ENCODE measurements around the gene RASGRP1. TPM values are rescaled to one million over a fixed set of nuclear protein-coding genes. Genes with fewer than 3 reads are reported as not detected.

Gene RASGRP1
- total RNA-seq, 1 experiment from 2014 or later, result 0.13 TPM

DNA sequence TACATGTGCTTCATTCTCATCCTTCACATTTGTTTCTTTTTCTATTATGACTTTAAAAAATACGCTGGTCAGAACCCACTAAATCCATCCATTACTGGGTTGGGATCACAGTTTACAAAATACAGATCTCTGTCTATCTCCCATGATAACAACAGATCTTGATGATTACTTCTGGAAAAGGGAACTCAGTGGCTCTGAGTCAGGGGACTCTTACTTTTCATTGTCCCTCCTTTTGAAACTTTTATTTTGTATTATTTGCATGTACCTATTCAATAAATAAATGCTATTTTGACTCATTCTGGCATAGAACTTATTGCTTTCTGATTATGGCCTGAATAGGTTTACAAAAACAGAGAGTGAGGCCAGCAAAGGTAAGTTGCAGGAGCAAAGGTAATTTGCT is 11.6 kb upstream of the RASGRP1 start:
- no peak for DNase-seq (ENCODE audit: low read depth)

DNA sequence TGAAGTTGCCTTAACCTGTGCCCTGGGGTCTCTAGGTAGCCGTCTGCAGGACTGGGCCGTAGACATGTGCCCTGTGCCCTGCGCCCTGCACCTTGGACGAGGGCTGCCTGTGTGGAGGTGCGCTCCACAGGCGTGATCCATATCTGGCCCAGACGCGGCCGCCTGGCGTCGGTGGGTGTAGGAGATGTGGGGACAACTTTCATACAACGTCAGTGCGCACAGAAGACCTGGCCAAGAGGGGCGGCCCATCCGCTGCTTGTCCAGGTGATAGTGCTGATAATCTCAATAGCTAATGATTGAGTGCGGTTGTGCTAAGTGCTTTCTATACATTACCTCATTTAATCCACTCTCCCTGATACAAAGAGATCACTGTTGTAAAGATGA is 665 bp upstream of the RASGRP1 start:
- DNase-seq (ENCODE audit: low read depth), result no peak

DNA sequence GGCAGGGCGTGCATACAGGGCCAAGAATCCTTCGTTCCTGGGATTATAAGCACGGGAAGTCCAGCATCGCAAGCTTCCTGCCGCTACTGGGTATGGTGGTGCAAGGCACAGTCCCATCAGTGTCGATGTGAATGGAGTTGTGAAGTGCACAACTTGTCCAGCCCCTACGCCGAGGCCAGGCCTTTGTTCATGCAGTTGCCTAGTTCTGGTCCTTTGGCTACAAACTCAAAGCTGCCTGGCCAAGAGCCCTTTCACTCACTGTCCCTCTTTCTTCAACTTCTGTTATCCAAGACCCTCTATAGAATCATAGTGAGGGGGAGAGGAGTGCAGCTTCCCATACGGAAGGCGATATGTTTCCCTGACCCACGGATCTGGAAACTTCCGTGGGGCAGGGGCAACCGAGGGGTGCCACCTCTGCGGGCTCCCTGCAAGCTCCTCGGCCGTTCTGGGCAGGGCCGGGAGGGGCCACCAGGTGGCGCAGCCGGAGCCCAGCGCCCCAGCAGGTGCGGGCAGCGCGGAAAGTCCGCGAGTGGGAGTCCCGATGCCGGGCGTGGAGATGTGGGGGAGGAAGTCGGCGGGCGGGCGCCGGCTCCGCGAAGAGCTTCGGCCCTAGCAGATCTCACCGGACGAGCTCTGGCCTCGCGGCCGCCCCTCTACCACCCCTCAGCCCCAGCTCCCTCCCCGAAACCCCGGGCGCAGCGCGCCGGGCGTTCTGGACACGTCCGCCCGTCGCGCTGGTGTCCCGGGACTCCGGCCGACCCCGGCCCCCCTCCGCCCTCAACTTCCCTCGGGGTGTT is 693 bp downstream of the RASGRP1 start:
- peak; percentile 10 for DNase-seq (ENCODE audit: low read depth)

DNA sequence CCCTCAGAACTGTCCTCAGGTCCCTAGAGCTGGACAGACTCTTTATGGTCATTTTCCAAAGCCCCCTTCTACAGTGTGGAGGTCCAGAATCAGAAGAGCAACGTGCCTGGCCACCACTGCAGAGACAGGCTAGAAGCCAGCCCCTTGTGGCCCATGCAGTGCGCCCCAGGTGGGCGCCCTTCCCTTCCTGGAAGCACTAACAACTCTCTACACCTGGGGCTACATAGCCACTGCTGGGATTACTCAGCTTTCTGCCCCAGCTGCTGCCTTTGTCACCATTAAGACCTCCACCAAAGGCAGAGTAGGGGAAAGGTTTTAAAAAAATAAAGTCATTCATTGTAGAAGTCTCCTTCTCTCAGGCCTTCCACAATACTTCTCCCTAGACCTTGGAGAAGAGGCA is 2.3 kb downstream of the RASGRP1 start:
- DNase-seq (ENCODE audit: low read depth), result no peak

DNA sequence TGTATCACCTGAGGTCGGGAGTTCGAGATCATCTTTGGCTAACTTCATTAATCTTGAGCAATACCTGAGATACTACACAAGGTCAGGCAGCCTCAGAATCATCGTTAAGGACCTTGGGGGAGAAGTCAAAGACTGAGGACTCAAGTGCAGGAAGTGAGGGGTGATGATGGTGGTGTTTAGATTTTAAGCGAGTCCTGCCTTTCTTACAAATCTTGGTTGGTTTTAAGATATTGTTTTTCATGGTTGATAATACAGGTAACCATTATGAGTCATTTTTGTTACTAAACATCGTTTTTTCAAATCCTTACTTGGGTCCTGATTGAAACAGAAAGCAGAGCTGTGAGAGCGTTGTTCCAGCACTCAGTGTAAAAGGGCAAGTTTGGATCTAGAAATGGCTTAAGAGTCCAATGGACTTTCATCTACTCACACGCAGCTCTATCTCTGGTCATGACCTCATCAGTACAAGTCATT is 4.1 kb downstream of the RASGRP1 start:
- DNase-seq (ENCODE audit: low read depth), result no peak

DNA sequence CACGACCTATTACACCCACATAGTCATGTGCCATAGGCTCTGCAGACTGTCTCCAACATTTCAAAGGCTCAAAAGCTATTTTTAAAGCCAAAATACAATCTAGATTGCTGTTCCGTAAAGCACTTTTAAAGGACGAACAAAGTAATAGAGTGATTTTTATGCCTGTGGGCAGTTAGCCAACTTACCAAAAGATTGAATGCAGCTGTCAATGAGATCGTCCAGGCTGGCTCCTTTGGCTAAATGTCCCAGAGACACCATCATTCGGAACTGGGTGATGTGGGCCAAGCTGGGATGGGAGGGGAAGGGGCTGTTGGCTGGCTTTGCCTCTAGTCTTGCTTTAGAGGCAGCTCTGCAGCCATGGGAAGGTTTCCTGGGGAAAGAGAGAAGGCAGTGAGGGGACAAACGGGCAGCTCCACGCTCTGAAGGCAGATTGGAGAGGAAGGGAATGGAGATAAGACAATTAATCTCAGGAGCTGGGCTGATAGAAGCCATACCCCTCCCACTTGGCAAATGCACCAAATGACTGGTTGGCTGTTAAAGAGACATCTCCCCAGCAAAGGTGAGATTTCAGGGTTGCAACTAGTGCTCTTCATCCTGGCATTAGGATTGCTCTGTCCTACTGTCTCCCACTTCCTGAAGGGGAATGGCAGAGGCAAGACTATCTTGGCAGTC is 4.8 kb downstream of the RASGRP1 start:
- no peak for DNase-seq (ENCODE audit: low read depth)

DNA sequence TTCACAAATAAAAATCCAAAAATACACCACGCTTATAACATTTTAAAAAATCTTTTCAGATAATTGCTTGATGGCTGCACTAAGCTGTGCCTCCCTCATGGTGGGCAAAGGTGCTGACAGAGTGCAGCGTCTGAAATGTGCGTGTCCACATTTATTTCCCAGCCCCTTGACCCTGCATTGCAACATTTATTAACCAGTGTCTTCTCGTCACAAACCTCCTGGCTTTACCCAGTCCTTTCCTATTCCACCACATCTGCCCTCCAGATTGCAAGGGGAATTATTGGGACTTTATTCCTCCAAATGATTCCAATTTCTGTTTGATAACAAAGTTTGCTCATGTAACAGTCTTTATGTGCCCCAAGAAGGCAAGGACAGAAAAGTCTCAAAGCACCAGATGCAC is 5.5 kb downstream of the RASGRP1 start:
- DNase-seq (ENCODE audit: low read depth), result no peak

DNA sequence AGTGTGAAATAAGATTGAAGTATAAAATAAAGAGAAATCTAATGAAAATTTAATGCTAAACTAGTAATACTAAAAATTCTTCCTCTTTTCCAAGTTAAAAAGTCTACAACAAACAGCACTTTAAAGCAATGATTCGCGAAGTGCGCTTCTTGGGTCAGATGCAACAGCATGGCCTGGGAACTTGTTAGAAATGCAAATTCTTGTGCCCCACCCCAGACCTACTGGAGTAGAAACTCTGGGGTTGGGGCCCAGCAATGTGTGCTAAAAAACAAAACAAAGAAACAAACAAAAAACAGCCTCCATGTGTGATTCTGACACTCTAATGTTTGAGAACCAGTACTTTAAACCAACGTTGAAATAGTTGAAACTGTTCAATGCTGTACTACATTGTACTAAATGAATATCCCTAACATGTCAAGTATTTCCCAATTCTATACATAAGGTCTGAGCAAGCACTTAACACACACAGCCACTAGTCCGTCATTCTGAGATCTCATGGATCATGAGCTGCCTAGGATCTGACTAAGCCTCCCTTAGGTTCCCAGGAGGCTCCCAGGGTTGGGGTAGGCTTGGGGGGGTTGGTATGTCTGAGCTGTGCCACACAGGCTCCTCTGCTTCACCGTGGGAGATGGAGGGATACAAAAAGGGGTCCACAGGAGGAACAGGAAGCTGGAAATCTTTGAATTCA is 6.1 kb downstream of the RASGRP1 start:
- DNase-seq (ENCODE audit: low read depth), result no peak

DNA sequence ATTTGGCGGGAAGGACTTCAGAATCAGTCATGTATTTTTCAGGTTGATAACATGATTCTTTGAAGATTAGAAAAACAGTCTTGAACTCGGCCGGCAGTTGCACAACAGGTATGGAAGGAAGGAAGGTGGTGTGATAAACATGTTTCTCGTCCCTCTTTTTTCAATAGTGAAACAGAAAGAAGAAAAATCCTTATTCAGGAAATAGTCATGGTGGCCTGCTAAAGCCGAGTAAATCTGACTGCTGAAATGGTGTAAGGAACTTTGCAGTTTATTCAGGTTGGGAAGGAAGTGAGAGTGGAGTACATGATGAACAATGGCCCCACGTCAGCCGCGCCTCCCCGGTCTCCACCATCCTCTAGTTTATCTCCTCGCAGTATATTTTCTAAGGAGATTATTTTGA is 6.7 kb downstream of the RASGRP1 start:
- no peak for DNase-seq (ENCODE audit: low read depth)

DNA sequence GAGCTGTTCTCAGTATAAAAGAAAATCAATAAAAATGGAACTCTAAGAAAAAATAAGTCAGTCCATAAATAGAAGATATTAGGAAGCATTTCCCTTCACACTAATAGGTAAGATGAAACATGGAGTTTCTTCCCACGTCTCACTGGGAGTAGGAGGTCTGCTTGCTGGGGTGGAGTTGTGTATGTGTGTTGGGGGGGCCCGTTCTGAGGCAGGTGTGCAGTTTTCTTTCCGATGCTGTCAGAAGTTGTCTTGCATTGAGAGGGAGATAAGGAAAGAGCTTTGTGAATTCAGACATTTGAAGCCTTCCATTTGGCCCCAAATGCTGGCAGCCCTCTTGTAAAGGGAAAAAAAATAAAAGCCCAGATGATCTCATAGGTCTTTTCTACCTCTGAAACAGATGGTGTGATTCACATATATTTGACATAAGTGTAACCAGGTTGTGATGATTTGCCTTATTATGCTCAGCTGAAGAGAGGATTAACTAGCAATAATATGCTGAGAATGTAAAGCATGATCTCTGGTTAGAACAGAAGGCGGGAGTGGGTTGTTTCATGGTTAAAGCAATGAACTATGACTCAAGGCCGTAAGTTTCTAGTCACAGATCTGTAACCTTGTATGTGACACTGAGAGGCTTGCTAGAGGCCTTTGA is 8.8 kb downstream of the RASGRP1 start:
- no peak for DNase-seq (ENCODE audit: low read depth)

DNA sequence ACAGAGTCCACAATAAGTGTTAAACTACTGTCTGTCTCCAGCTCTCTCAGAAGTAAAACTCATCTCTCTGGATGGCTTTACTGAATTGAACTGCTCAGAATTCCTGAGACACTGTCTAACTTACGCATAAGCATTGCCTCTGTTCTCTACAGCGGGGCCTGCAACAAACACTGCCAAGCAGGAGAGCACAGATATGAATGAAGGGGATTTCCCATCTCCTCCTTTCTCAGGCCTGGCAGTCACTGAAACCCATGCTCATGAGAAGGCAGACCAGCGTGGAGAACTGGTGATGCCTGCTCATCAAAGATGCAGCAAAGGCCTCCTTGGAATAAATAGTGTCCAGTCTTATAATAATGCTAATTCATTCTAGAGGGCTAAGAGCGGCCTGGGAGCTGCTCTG is 10.3 kb downstream of the RASGRP1 start:
- no peak for DNase-seq (ENCODE audit: low read depth)

DNA sequence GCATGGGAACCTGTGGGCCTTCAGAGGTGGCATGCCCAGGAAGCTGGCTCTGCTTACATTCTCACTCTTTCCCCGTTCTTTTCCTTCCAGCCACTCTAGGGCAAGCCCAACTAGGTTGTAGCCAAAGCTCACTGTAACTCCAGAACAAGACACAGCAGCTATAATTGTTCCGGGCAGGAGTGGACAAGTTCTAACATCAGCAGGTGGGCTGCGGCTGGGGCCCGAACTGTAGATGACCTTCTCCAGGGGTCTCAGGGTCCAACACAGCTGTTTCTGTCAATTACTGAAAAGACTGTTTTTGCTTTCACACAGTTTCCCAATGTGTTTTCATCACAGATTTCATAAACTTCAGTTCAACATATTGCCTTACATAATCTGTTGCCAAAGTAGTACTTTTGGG is 11.5 kb downstream of the RASGRP1 start:
- no peak for DNase-seq (ENCODE audit: low read depth)

DNA sequence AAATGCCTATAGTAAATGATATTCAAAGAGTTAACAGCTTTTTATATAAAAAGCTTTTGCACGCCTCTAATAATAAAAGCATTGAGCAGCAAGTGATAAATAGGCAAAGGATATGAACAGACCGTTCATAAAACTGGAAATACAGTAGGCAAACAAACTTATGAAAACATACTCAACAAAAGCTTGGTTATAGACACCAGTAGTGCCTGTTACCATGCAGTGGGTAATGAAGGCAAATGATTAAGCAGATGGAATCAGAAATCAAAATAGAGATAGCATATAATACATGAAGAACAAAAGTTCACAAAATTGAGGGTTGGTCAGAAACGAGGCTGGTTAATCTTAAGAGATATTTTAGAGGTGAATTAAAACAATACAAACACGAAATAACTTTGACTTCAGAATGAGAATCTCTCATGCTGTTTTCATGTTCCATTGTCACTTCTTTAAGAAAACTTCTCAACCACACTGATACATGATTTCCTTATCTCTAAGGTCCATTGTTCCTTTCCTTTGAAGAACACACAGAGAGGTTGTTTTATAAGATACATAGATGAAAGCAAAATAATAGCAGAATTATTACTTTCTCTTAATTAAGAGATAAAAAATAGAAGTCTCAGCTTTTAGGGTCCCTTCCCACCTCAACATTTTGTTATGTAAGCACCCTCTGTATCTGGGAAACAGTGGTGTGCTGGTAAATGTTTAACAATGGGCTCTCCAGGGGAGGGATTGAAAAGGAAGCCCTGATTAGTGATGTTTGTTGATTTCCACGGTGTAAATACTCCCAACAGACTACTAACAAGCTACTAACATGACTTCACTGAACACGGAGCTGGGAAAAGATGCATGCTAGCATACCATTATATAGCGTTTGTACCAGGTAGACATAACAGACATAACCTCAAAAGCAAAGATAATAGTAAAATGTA is 12.6 kb downstream of the RASGRP1 start:
- no peak for DNase-seq (ENCODE audit: low read depth)

DNA sequence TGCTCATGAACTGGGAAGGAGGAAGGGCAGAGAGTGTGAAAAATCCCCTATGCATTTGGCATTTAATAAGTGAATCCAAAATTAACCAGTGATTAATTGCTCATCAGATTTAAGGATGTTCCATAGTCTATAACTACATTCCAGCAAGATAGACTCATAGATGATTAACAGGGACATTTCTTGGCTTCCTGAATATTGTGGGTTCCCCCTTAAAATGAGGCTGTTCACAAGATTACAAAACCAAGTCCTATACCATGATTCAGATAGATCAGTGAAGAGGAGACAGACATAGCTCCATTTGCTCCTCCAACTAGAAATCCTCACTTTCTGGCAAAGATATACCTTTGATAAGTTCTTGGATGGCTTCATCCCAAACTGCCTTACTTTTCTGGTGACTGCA is 15.4 kb downstream of the RASGRP1 start:
- peak; percentile 28 for DNase-seq (ENCODE audit: low read depth)

DNA sequence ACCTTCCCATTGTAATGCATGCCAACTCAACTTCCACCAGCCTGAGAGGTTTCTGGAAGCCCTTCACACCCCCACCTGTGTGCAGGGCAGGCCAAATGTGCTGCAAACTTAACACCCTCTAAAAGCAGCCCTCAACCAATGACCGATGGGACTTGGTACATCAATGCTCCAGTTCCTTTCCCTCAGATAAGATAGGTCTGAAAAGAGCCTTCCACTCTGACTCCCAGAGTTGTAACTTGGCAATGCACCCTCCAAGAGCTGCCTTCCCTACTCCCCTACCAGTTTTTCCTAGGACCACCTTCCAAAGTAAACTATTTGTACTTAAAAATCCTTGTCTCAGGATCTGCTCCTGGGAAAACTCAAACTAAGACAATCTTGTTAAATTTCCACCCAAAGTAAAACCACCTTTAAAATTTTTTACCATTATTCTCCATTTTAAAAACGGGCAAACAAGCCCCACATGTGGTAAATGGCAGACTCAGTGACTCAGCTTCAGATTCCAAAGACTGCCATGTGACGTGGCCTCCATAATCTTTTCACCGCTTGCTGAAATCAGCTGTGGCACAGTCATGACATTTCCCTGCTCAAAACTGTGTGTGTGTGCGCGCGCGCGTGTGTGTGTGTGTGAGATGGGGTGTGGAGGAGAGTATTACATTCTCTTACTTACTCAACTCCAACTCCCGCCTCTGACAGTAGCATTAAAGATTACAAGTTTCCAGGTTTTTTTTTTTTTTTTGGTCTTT is 17.2 kb downstream of the RASGRP1 start:
- DNase-seq (ENCODE audit: low read depth), result peak; percentile 61

DNA sequence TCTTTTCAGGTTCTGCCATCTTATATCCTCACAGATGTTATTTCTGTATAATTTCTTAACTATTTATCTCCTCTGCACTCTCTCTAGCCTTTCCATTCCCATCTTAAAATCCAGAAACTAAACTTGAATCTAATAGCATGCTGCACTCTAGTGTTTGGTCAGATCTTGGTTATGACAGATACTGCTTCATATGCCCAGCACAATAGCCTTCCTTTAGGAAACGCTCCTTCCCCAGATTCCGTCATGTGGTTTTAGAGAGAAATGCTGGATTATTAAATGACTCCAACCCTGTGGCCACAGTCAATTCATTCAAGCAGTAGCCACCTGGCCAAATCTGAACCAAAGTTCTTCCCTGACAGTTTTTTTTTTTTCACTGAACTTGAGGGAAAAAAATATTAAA is 19.4 kb downstream of the RASGRP1 start:
- DNase-seq (ENCODE audit: low read depth), result no peak

DNA sequence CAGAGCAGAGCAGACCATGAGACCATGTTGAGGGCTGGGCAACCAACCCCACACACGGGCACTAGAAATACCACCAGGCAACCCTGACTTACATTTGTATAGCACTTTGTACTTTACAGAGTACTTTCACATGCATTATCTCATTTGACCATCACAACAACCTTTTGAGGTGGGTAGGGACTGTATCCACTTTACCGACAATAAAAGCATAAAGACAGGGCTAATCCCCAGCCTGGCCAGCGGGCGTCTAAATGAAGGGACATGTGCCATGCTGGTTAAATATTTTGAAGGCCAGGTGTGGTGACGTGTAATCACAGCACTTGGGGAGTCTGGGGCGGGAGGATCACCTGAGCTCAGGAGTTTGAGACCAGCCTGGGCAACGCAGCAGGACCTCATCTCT is 23.6 kb downstream of the RASGRP1 start:
- DNase-seq (ENCODE audit: low read depth), result no peak

DNA sequence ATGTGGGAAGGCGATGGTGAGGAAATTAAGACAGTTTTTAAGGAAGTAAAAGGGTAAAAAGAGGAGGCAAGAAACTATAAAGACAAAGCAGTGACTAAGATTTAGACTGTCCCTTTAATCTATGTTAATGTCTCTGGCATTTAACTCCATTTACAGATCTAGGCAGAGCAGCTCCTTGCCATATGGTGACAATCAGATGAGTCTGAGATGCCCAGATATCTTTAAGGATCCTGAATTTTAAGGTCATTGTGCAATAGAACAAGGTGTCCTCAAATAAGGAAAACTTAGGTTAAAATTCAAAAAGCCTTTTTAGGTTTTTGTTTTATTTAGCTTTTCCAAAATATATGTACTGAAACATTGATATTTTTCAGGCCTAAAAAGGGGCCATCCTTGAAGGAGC is 24.1 kb downstream of the RASGRP1 start:
- no peak for DNase-seq (ENCODE audit: low read depth)

DNA sequence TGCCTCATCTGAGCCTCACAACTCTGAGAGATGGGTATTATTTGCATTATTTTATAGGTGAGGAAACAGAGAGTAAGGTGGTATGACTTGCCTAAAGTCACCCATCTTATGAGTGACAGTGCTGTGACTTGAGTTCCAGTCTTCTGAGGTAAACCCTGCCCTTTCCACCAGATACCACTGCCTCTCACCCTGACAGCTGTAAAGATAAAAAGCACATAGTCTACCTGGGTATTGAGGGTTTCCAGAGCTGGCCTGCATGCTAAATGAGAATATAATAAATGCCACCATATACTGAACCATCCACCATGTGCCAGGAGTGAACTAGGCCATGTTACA is 25.6 kb downstream of the RASGRP1 start:
- no peak for DNase-seq (ENCODE audit: low read depth)

DNA sequence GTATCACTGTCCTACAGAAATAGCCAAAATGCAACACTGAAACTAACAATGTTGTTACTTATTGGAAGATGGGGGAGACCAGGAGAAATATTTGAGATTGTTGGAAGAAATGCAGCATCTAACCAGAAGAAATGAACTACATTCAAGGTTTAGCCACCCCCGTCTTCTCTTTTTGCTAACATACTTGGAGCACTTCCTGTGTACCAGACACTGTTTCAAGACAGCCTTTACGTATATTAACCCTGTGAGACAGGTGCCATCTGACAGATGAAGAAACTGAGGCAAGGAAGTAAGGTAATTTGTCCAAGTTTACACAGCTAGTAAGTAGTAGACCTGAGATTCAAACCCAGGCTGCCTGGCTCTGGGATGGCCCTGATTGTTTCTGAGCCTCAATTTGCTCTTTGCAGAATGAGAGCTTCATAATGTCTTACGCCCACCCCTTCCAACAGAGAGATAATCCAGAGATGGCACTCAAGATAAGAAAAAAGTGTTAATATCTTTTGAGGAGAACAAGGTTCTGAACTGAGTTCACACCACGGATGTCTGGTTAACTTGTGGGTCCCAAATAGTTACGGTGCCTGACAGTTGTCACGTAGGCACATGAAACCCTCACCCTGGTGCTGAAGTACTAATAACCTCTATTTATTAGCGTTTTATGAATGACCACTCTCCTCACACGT is 26.1 kb downstream of the RASGRP1 start:
- no peak for DNase-seq (ENCODE audit: low read depth)
